Measurements from ENCODE around the gene EFCAB7. TPM values are rescaled to one million over a fixed set of nuclear protein-coding genes. Genes with fewer than 3 reads are reported as not detected.

EFCAB7 gene
- total and polyA plus RNA-seq, 2 of the 8 experiments (the other 6 are each of a cell fraction or from before 2014, with no cell fraction given) = 1.1 to 3.1 TPM

- TF ChIP-seq CHD7 (IDR thresholded peaks at IDR 0.05; ENCODE audit: insufficient replicate concordance, low read length) (no peak), NANOG (IDR thresholded peaks at IDR 0.05; ENCODE audit: insufficient read depth, low read depth, low read length, poor library complexity, severe bottlenecking) (no peak), GABPA (IDR thresholded peaks at IDR 0.05; ENCODE audit: borderline replicate concordance, insufficient read depth, low read length) (no peak)
- TF ChIP-seq, protein P1, sequence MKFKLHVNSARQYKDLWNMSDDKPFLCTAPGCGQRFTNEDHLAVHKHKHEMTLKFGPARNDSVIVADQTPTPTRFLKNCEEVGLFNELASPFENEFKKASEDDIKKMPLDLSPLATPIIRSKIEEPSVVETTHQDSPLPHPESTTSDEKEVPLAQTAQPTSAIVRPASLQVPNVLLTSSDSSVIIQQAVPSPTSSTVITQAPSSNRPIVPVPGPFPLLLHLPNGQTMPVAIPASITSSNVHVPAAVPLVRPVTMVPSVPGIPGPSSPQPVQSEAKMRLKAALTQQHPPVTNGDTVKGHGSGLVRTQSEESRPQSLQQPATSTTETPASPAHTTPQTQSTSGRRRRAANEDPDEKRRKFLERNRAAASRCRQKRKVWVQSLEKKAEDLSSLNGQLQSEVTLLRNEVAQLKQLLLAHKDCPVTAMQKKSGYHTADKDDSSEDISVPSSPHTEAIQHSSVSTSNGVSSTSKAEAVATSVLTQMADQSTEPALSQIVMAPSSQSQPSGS (IDR thresholded peaks at IDR 0.05; ENCODE audit: low read length) = 0 out of 2 replicates have a peak, but pooled peaks have one; percentile 68
These were observed 70.1 kb downstream of the EFCAB7 start, which contains the start of gene PGM1 (continued) for GRCh38 chr1:63593303-63593885.

Measured in H1 (cell line).